ENCODE measurements around the gene HOPX.
"Not testable (repeated sequence)": the region's sequence is repeated elsewhere in the genome, so short reads cannot be mapped to it uniquely, and the experiment has no call there.

Gene HOPX

GRCh38 chr4:56681158-56681852 lies at the start of gene HOPX:
Gene HOPX, minus strand, starts transcription at chr4:56681296. Its CDS starts 23,480 bp downstream, at chr4:56657816.
- Histone ChIP-seq H3K36me3 (no peaks in the 10 kb centered on the region), H3K9me3 (ENCODE audit: severe bottlenecking) (no peaks in the 10 kb centered on the region), H3K27me3 (ENCODE audit: insufficient read depth, low read depth, severe bottlenecking) (no peaks in the 10 kb centered on the region), H3K27ac (no peak within 1 kb of the TSS), H3K4me3 (ENCODE audit: low read depth, low read length) (no peak within 1 kb of the TSS)
- no peak for TF ChIP-seq CTCF (IDR thresholded peaks at IDR 0.05; ENCODE audit: low read depth, low read length)
- no peak for DNase-seq

DNA sequence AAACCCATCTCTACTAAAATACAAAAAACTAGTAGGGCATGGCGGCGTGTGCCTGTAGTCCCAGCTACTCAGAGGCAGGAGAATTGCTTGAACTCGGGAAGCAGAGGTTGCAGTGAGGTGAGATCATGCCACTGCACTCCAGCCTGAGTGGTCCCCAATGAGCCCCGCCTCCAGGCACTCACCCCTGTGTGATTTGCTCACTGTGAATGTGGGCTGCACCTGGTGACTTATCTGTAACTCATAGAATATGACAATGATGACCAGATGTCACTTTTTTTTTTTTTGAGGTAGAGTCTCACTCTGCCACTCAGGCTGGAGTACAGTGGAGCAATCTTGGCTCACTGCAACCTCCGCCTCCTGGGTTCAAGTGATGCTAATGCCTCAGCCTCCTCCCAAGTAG lies 49.0 kb upstream of the HOPX start:
- H3K27me3 ChIP-seq (ENCODE audit: insufficient read depth, low read depth, severe bottlenecking) = no peaks in the 10 kb centered on the region
- no peak for DNase-seq
- no peaks in the 10 kb centered on the region for H3K9me3 ChIP-seq (ENCODE audit: severe bottlenecking)
- no peak overlapping the region for H3K4me3 ChIP-seq (ENCODE audit: low read depth, low read length)
- H3K36me3 ChIP-seq = no peaks in the 10 kb centered on the region
- H3K27ac ChIP-seq = no peak overlapping the region
- no peak for TF ChIP-seq CTCF (IDR thresholded peaks at IDR 0.05; ENCODE audit: low read depth, low read length)

DNA sequence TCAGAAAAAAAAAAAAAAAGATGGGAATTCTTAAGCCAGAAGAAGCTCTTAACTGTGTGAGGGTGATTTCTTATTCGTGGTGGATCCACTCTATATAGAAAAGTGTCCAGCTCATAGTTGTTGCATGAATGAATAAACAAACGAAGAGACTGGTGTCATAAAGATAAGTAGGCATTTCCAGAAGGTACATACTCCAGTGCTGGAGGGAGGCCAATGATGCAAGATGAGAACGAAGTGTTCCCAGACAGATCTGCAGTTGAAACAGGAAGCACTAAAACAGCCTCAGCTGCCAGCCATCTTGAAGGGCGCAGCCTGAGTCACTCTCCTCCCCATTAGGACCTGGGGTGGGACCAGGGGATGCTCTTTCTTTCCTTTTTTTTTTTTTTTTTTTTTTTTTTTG lies 47.4 kb upstream of the HOPX start:
- no peak for DNase-seq
- no peak overlapping the region for H3K4me3 ChIP-seq (ENCODE audit: low read depth, low read length)
- no peaks in the 10 kb centered on the region for H3K9me3 ChIP-seq (ENCODE audit: severe bottlenecking)
- no peaks in the 10 kb centered on the region for H3K27me3 ChIP-seq (ENCODE audit: insufficient read depth, low read depth, severe bottlenecking)
- H3K27ac ChIP-seq = no peak overlapping the region
- no peaks in the 10 kb centered on the region for H3K36me3 ChIP-seq
- TF ChIP-seq CTCF (IDR thresholded peaks at IDR 0.05; ENCODE audit: low read depth, low read length) = no peak

DNA sequence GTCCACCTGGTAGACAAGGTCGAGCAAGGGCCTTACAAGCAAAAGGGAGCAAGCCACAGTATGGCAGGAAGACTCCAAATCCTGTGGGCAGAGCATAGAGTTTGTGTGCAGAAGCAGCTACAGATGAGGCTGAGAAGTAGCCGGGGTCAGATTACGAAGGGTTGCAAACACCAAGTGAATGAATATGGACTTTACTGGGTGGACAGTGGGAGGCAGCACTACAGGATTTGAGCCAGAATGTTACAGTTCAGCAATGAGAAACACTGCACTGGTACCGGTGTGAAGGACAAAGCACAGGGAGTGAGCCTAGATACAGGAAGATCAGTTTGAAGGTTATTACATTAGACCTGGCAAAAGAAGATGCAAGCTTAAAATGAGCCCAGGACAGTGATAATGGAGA lies 46.1 kb upstream of the HOPX start:
- H3K36me3 ChIP-seq = no peaks in the 10 kb centered on the region
- DNase-seq = no peak
- H3K9me3 ChIP-seq (ENCODE audit: severe bottlenecking) = no peaks in the 10 kb centered on the region
- H3K27ac ChIP-seq = no peak overlapping the region
- H3K27me3 ChIP-seq (ENCODE audit: insufficient read depth, low read depth, severe bottlenecking) = no peaks in the 10 kb centered on the region
- peak; percentile 10; the same call in 1 of the 2 replicates for TF ChIP-seq CTCF (IDR thresholded peaks at IDR 0.05; ENCODE audit: low read depth, low read length)
- no peak overlapping the region for H3K4me3 ChIP-seq (ENCODE audit: low read depth, low read length)

DNA sequence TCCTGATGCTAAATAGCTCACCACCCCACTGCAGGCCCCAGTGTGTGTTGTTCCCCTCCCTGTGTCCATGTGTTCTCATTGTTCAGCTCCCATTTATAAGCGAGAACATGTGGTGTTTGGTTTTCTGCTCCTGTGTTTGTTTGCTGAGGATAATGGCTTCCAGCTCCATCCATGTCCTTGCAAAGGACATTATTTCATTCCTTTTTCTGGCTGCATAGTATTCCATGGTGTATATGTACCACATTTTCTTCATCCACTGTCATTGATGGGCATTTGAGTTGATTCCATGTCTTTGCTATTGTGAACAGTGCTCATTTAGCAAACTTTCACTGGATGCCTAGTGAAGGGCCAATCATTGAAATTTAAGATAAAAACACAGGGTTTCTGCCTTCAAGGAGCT lies 45.5 kb upstream of the HOPX start:
- not testable (repeated sequence) for H3K4me3 ChIP-seq (ENCODE audit: low read depth, low read length); H3K27me3 ChIP-seq (ENCODE audit: insufficient read depth, low read depth, severe bottlenecking); H3K9me3 ChIP-seq (ENCODE audit: severe bottlenecking); H3K36me3 ChIP-seq; H3K27ac ChIP-seq; DNase-seq

DNA sequence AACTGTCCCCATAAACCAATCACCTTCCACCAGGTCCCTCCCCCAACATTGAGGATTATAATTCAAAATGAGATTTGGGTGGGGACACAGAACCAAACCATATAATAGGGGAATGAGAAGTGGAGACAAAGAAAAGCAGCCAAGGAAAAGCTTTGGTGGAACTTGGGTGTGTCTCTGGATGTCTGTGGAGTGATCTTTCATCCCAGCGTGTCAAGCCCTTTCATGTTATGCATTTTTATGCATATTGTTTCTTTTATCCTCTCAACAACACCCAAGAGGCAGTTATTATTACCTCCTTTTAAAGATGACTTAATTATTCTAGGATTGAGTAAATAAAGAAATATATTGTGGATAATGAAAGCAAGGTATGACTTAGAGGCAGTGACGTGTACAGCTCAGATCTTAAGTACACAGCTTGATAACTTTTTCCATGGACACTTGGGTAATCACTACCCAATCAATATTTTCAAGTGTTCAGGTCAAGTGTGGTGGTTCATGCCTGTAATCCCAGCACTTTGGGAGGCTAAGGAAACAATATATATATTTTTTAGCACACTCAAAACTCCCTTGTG lies 42.6 kb upstream of the HOPX start:
- no peak overlapping the region for H3K27ac ChIP-seq
- no peaks in the 10 kb centered on the region for H3K36me3 ChIP-seq
- H3K27me3 ChIP-seq (ENCODE audit: insufficient read depth, low read depth, severe bottlenecking) = no peaks in the 10 kb centered on the region
- TF ChIP-seq CTCF (IDR thresholded peaks at IDR 0.05; ENCODE audit: low read depth, low read length) = no peak
- no peak overlapping the region for H3K4me3 ChIP-seq (ENCODE audit: low read depth, low read length)
- no peak for DNase-seq
- no peaks in the 10 kb centered on the region for H3K9me3 ChIP-seq (ENCODE audit: severe bottlenecking)

All from WERI-Rb-1 (cell line).